PC-3 (cell line): ENCODE results near the gene SOCS4. TPM values are rescaled to one million over a fixed set of nuclear protein-coding genes. Genes with fewer than 3 reads are reported as not detected.

Experiments used
- ATAC-seq: fragments of 200-7000 bp; cut with Tn5 transposase; 2 replicates; pipeline ENCODE4 v1.9.1; 2020; ENCODE audit warnings: mild to moderate bottlenecking, moderate library complexity
- BruUV-seq: library from RNA; stranded (reverse); fragments of 400-500 nt; replicated peaks from 2 replicates; lab custom pipeline; 2021; lab: Mats Ljungman, UMichigan
- CTCF ChIA-PET: fragments of 300-600 bp; sonication (Branson Sonifier 250); formaldehyde crosslinking; loops from one replicate; lab custom pipeline; 2022; ENCODE audit warnings: antibody characterized with exemption; lab: Charles Lee
- POLR2A ChIA-PET: fragments of 300-600 bp; sonication (Branson Sonifier 250); formaldehyde crosslinking; loops from one replicate; lab custom pipeline; 2022; ENCODE audit warnings: antibody characterized with exemption; ENCODE audit not compliant: unreplicated experiment; lab: Charles Lee
- DNase-seq: peaks from one replicate; pipeline ENCODE4 v3.0.0-alpha.2; 2015
- H2AFZ ChIP-seq: fragments of 300-600 bp; sonication (generic); 2 replicates; pipeline ENCODE4 v1.6.0; 2016; ENCODE audit warnings: antibody characterized with exemption, low read length
- H3F3A ChIP-seq: fragments of 300-600 bp; sonication (generic); one replicate; pipeline ENCODE4 v1.6.0; 2017; ENCODE audit warnings: antibody characterized with exemption, low read length, control low read depth, mild to moderate bottlenecking; ENCODE audit not compliant: unreplicated experiment
- H3K27ac ChIP-seq: fragments of 300-600 bp; sonication (generic); 2 replicates; pipeline ENCODE4 v1.5.1; 2016; ENCODE audit warnings: mild to moderate bottlenecking, low read length
- H3K27me3 ChIP-seq: fragments of 300-600 bp; sonication (generic); 2 replicates; pipeline ENCODE4 v1.6.1; 2016; ENCODE audit warnings: low read length, mixed read lengths
- H3K36me3 ChIP-seq: fragments of 300-600 bp; sonication (generic); 2 replicates; pipeline ENCODE4 v1.6.1; 2016; ENCODE audit warnings: low read depth, mixed run types, low read length, mixed read lengths
- H3K4me1 ChIP-seq: fragments of 300-600 bp; sonication (generic); 2 replicates; pipeline ENCODE4 v1.5.1; 2016; ENCODE audit warnings: low read length; ENCODE audit not compliant: insufficient read depth
- H3K4me2 ChIP-seq: fragments of 300-600 bp; sonication (generic); 2 replicates; pipeline ENCODE4 v1.6.0; 2016; ENCODE audit warnings: low read length
- H3K4me3 ChIP-seq: fragments of 300-600 bp; sonication (generic); 2 replicates; pipeline ENCODE4 v1.5.1; 2016; ENCODE audit warnings: mild to moderate bottlenecking, low read length, mixed read lengths
- H3K79me2 ChIP-seq: fragments of 300-600 bp; sonication (generic); 2 replicates; pipeline ENCODE4 v1.6.1; 2017; ENCODE audit warnings: low read length, mixed read lengths
- H3K9ac ChIP-seq: fragments of 300-600 bp; sonication (generic); 2 replicates; pipeline ENCODE4 v1.6.0; 2016; ENCODE audit warnings: mild to moderate bottlenecking, low read length
- H3K9me2 ChIP-seq: fragments of 300-600 bp; sonication (generic); replicated peaks from 2 replicates; pipeline ENCODE4 v1.6.1; 2016; ENCODE audit warnings: mixed run types, low read length, mixed read lengths
- H3K9me3 ChIP-seq: fragments of 300-600 bp; sonication (generic); 2 replicates; pipeline ENCODE4 v1.6.1; 2016; ENCODE audit warnings: low read length, mixed read lengths
- H4K20me1 ChIP-seq: fragments of 300-600 bp; sonication (generic); 2 replicates; pipeline ENCODE4 v1.6.1; 2016; ENCODE audit warnings: low read length, mixed read lengths
- EZH2 ChIP-seq: fragments of 300-600 bp; sonication (generic); IDR thresholded peaks from one replicate; pipeline ENCODE4 v1.6.1; 2017; ENCODE audit warnings: antibody characterized with exemption, mild to moderate bottlenecking, low read length; ENCODE audit not compliant: unreplicated experiment
- EZH2phosphoT487 ChIP-seq: fragments of 300-600 bp; sonication (generic); IDR thresholded peaks from 2 replicates; pipeline ENCODE4 v1.6.1; 2018; ENCODE audit warnings: mild to moderate bottlenecking, antibody characterized with exemption, low read length, borderline replicate concordance
- intact Hi-C: fragments of 100-400 bp; cut with micrococcal nuclease; formaldehyde crosslinking; loops from 2 replicates; pipeline ENCODE4 v1.9.0; 2023
- total RNA-seq: library from RNA; depleted of rRNA; stranded (reverse); fragments of >200 nt; gene quantifications from 2 replicates; pipeline ENCODE4 v1.2.3, GENCODE V29; 2014
- TF ChIP-seq, protein P1 (sequence below): fragments of 300-600 bp; sonication (generic); conservative IDR thresholded peaks from 2 replicates; pipeline ENCODE4 v1.5.1; 2017; ENCODE audit warnings: antibody characterized with exemption, low read depth, mild to moderate bottlenecking, low read length

Gene SOCS4
- total RNA-seq, 1 experiment from 2014 or later = 22.5 TPM

DNA sequence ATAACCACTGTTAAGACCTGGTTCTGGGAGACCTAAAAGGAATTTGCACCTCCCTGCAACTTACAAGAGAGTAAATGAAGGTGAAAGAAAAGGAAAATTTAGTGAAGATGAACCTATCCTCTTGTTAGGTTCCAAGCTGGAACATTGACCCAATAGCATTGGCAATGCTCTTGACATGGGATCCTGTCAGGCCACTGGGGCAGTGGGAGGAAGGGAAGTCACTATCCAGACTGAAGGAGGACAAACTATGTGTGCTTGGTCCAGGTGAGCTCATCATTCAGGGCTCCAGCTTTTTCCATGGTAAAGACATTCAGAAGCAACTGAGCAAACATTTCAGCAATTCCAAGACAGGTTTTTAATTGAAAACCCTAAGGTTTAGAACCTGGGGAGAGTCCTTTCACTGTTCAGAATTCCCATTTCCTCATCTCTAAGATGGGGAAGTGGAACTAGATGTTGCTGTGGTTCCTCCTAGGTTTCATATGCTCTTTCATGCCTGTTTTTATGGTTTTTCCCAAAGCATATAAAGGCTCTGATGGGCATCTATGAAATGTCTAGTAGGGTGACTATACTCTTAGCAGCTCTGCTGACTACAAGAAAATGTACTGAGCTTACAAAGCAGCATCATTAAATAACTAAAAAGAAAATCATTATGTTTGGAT is 57.5 kb downstream of the SOCS4 start:
- ATAC-seq (no peak), DNase-seq (no peak)
- H3K36me3 ChIP-seq = no peaks in the 10 kb centered on the region
- no peaks in the 10 kb centered on the region for H3F3A ChIP-seq
- no peak overlapping the region for H3K27ac ChIP-seq
- no peaks in the 10 kb centered on the region for H3K9me2 ChIP-seq
- no peaks in the 10 kb centered on the region for H3K9me3 ChIP-seq
- no peaks in the 10 kb centered on the region for H3K27me3 ChIP-seq
- CTCF ChIA-PET = no interaction called here
- POLR2A ChIA-PET = interaction anchor here (0.6 kb wide), 1 partner anchor 33 kb away, joined by 3 read pairs; the partner anchor contains the start of gene MAPK1IP1L
- no peak overlapping the region for H3K4me2 ChIP-seq
- no peaks in the 10 kb centered on the region for H4K20me1 ChIP-seq
- H3K4me3 ChIP-seq = no peak overlapping the region
- intact Hi-C loops = loop anchor here (5.0 kb wide), 2 partner anchors 63 to 348 kb away; no protein-coding TSS in a partner anchor
- H2AFZ ChIP-seq = no peak overlapping the region
- peaks cover 3% of the 10 kb centered on the region; the same call in 1 of the 2 replicates for H3K4me1 ChIP-seq
- H3K9ac ChIP-seq = no peak overlapping the region
- no TSS peak for BruUV-seq
- H3K79me2 ChIP-seq = no peaks in the 10 kb centered on the region
- TF ChIP-seq EZH2 (no peak), EZH2phosphoT487 (no peak)
- TF ChIP-seq, protein P1, sequence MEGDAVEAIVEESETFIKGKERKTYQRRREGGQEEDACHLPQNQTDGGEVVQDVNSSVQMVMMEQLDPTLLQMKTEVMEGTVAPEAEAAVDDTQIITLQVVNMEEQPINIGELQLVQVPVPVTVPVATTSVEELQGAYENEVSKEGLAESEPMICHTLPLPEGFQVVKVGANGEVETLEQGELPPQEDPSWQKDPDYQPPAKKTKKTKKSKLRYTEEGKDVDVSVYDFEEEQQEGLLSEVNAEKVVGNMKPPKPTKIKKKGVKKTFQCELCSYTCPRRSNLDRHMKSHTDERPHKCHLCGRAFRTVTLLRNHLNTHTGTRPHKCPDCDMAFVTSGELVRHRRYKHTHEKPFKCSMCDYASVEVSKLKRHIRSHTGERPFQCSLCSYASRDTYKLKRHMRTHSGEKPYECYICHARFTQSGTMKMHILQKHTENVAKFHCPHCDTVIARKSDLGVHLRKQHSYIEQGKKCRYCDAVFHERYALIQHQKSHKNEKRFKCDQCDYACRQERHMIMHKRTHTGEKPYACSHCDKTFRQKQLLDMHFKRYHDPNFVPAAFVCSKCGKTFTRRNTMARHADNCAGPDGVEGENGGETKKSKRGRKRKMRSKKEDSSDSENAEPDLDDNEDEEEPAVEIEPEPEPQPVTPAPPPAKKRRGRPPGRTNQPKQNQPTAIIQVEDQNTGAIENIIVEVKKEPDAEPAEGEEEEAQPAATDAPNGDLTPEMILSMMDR = no peak

DNA sequence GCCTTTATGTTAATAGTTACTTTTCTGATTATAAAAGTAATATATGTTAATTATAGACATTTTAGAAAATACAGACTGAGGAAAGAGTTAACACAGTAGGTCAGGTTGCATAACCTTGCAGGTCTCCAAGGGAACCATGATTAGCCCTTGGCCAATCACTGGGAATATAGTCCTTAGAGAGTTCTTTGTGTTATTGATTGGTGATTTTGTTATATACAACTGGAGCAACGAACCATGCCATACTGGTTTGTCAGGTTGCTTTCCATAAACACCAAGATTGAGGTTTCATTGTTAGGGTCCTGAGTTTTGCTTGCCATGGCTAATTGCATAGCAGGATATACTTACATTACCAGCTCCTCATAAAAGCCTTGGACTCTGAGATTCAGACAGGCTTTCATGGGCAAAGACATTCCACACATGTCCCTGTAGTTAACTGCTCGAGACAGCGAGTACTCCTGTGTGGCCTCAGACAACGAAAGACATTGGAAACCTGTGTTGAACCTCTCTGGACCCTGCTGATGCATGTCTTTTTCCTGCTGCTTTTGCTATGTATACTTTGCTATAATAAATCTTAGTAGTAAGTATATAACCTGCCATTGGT is 58.1 kb downstream of the SOCS4 start:
- H3K9me2 ChIP-seq = no peaks in the 10 kb centered on the region
- H3K36me3 ChIP-seq = no peaks in the 10 kb centered on the region
- no peaks in the 10 kb centered on the region for H3K79me2 ChIP-seq
- no peak for DNase-seq
- no peak overlapping the region for H3K9ac ChIP-seq
- H4K20me1 ChIP-seq = no peaks in the 10 kb centered on the region
- H3K27ac ChIP-seq = no peak overlapping the region
- H3K27me3 ChIP-seq = no peaks in the 10 kb centered on the region
- no peaks in the 10 kb centered on the region for H3F3A ChIP-seq
- H3K9me3 ChIP-seq = no peaks in the 10 kb centered on the region
- H3K4me3 ChIP-seq = no peak overlapping the region
- peaks cover 3% of the 10 kb centered on the region; the same call in 1 of the 2 replicates for H3K4me1 ChIP-seq
- ChIA-PET CTCF (no interaction called here), POLR2A (interaction anchor here (0.6 kb wide), 1 partner anchor 34 kb away, joined by 3 read pairs; the partner anchor contains the start of gene MAPK1IP1L)
- no peak overlapping the region for H2AFZ ChIP-seq
- no peak for ATAC-seq
- no peak overlapping the region for H3K4me2 ChIP-seq
- no peak for TF ChIP-seq EZH2phosphoT487
- TF ChIP-seq, protein P1 = no peak
- no peak for TF ChIP-seq EZH2
- no TSS peak for BruUV-seq
- intact Hi-C loops = loop anchor here (5.0 kb wide), 2 partner anchors 62 to 347 kb away; no protein-coding TSS in a partner anchor
